SJSA1 (cell line): ENCODE measurements around the gene SMARCAD1. TPM values are rescaled to one million over a fixed set of nuclear protein-coding genes. Genes with fewer than 3 reads are reported as not detected.

Experiments used
- DNase-seq, 2 experiments: peaks; one replicate each; pipeline ENCODE4 v3.0.0-alpha.2; 2015 to 2020; ENCODE audit warnings: low spot score in 2 of 2, low read depth in 1 of 2
- H3K27ac ChIP-seq: fragments of 250-450 bp; sonication (Bioruptor Pico); 2 replicates; pipeline ENCODE4 v1.5.1; 2020; ENCODE audit warnings: mild to moderate bottlenecking, moderate library complexity
- H3K27me3 ChIP-seq: fragments of 250-450 bp; sonication (Bioruptor Pico); replicated peaks from 2 replicates; pipeline ENCODE4 v1.5.1; 2020; ENCODE audit warnings: mild to moderate bottlenecking, moderate library complexity
- H3K36me3 ChIP-seq: fragments of 250-450 bp; sonication (Bioruptor Pico); 2 replicates; pipeline ENCODE4 v1.5.1; 2020; ENCODE audit warnings: mild to moderate bottlenecking
- H3K4me1 ChIP-seq: fragments of 250-450 bp; sonication (Bioruptor Pico); replicated peaks from 2 replicates; pipeline ENCODE4 v1.6.1; 2021; ENCODE audit warnings: mild to moderate bottlenecking
- H3K4me3 ChIP-seq: fragments of 250-450 bp; sonication (Bioruptor Pico); 2 replicates; pipeline ENCODE4 v1.5.1; 2020; ENCODE audit warnings: mild to moderate bottlenecking
- H3K9me3 ChIP-seq: fragments of 250-450 bp; sonication (Bioruptor Pico); replicated peaks from 2 replicates; pipeline ENCODE4 v1.5.1; 2020; ENCODE audit warnings: mild to moderate bottlenecking
- total RNA-seq: library from RNA; depleted of rRNA; stranded (reverse); fragments of >200 nt; shearing (Covaris generic); gene quantifications from 2 replicates; pipeline ENCODE4 v1.2.3, GENCODE V29; 2014

The SMARCAD1 gene
- total RNA-seq, 1 experiment from 2014 or later: 34.8 TPM

GRCh38 chr4:94208918-94209317 is 1.3 kb downstream of the SMARCAD1 start:
- Histone ChIP-seq H3K4me1 (peaks cover 8% of the 10 kb centered on the region), H3K36me3 (peaks cover 52% of the 10 kb centered on the region), H3K27me3 (no peaks in the 10 kb centered on the region), H3K27ac (no peak overlapping the region), H3K4me3 (peak overlapping the region; percentile 72), H3K9me3 (no peaks in the 10 kb centered on the region)
- DNase-seq: no peak

GRCh38 chr4:94211861-94212260 is 4.2 kb downstream of the SMARCAD1 start:
- Histone ChIP-seq H3K27me3 (no peaks in the 10 kb centered on the region), H3K27ac (no peak overlapping the region), H3K4me1 (peaks cover 8% of the 10 kb centered on the region), H3K9me3 (no peaks in the 10 kb centered on the region), H3K36me3 (peaks cover 69% of the 10 kb centered on the region), H3K4me3 (no peak overlapping the region)
- no peak for DNase-seq

- Histone ChIP-seq H3K9me3 (no peaks in the 10 kb centered on the region), H3K27me3 (no peaks in the 10 kb centered on the region), H3K36me3 (peaks cover 70% of the 10 kb centered on the region), H3K4me3 (no peak overlapping the region), H3K27ac (no peak overlapping the region), H3K4me1 (no peaks in the 10 kb centered on the region)
- no peak for DNase-seq
Observed at GRCh38 chr4:94214703-94215319, 7.1 kb downstream of the SMARCAD1 start.

GRCh38 chr4:94216394-94216793 is 8.7 kb downstream of the SMARCAD1 start:
- Histone ChIP-seq H3K4me3 (no peak overlapping the region), H3K36me3 (peaks cover 75% of the 10 kb centered on the region), H3K27ac (no peak overlapping the region), H3K4me1 (no peaks in the 10 kb centered on the region), H3K27me3 (no peaks in the 10 kb centered on the region), H3K9me3 (no peaks in the 10 kb centered on the region)
- DNase-seq: no peak

GRCh38 chr4:94219402-94219801 is 11.7 kb downstream of the SMARCAD1 start:
- Histone ChIP-seq H3K27ac (no peak overlapping the region), H3K36me3 (peaks cover 55% of the 10 kb centered on the region), H3K27me3 (no peaks in the 10 kb centered on the region), H3K9me3 (no peaks in the 10 kb centered on the region), H3K4me3 (no peak overlapping the region), H3K4me1 (no peaks in the 10 kb centered on the region)
- DNase-seq: no peak

GRCh38 chr4:94221916-94222315 is 14.3 kb downstream of the SMARCAD1 start:
- no peak for DNase-seq
- Histone ChIP-seq H3K36me3 (peaks cover 40% of the 10 kb centered on the region), H3K27ac (no peak overlapping the region), H3K27me3 (no peaks in the 10 kb centered on the region), H3K9me3 (no peaks in the 10 kb centered on the region), H3K4me3 (no peak overlapping the region), H3K4me1 (no peaks in the 10 kb centered on the region)

- H3K36me3 ChIP-seq: peaks cover 33% of the 10 kb centered on the region
- H3K4me1 ChIP-seq: no peaks in the 10 kb centered on the region
- no peak for DNase-seq
- no peaks in the 10 kb centered on the region for H3K27me3 ChIP-seq
- no peak overlapping the region for H3K4me3 ChIP-seq
- no peaks in the 10 kb centered on the region for H3K9me3 ChIP-seq
- H3K27ac ChIP-seq: no peak overlapping the region
Observed at GRCh38 chr4:94225449-94225848, 17.8 kb downstream of the SMARCAD1 start.

GRCh38 chr4:94226763-94227162 is 19.1 kb downstream of the SMARCAD1 start:
- Histone ChIP-seq H3K4me3 (no peak overlapping the region), H3K9me3 (no peaks in the 10 kb centered on the region)

GRCh38 chr4:94228493-94229216 is 21.0 kb downstream of the SMARCAD1 start:
- Histone ChIP-seq H3K4me3 (no peak overlapping the region), H3K27me3 (no peaks in the 10 kb centered on the region), H3K27ac (no peak overlapping the region), H3K36me3 (peaks cover 27% of the 10 kb centered on the region), H3K4me1 (peaks cover 8% of the 10 kb centered on the region), H3K9me3 (no peaks in the 10 kb centered on the region)
- no peak for DNase-seq

More at GRCh38 chr4:94226763-94227162, 19.1 kb downstream of the SMARCAD1 start:
- Histone ChIP-seq H3K36me3 (peaks cover 21% of the 10 kb centered on the region), H3K4me1 (no peaks in the 10 kb centered on the region), H3K27me3 (no peaks in the 10 kb centered on the region), H3K27ac (no peak overlapping the region)
- no peak for DNase-seq

- Histone ChIP-seq H3K9me3 (no peaks in the 10 kb centered on the region), H3K4me3 (no peak overlapping the region), H3K27ac (no peak overlapping the region), H3K4me1 (peaks cover 16% of the 10 kb centered on the region), H3K27me3 (no peaks in the 10 kb centered on the region), H3K36me3 (peaks cover 39% of the 10 kb centered on the region)
- no peak for DNase-seq
Observed at GRCh38 chr4:94232519-94232918, 24.9 kb downstream of the SMARCAD1 start.

- Histone ChIP-seq H3K27me3 (no peaks in the 10 kb centered on the region), H3K4me1 (peaks cover 16% of the 10 kb centered on the region), H3K9me3 (no peaks in the 10 kb centered on the region), H3K36me3 (peaks cover 49% of the 10 kb centered on the region), H3K27ac (no peak overlapping the region), H3K4me3 (no peak overlapping the region)
- DNase-seq: no peak
Observed at GRCh38 chr4:94235825-94236224, 28.2 kb downstream of the SMARCAD1 start.

- Histone ChIP-seq H3K9me3 (no peaks in the 10 kb centered on the region), H3K4me1 (peaks cover 16% of the 10 kb centered on the region), H3K4me3 (no peak overlapping the region), H3K27ac (no peak overlapping the region), H3K27me3 (no peaks in the 10 kb centered on the region), H3K36me3 (peaks cover 58% of the 10 kb centered on the region)
- no peak for DNase-seq
Observed at GRCh38 chr4:94237271-94237670, 29.6 kb downstream of the SMARCAD1 start.

GRCh38 chr4:94238160-94238559 is 30.5 kb downstream of the SMARCAD1 start:
- Histone ChIP-seq H3K9me3 (no peaks in the 10 kb centered on the region), H3K27ac (no peak overlapping the region), H3K4me1 (peaks cover 13% of the 10 kb centered on the region), H3K27me3 (no peaks in the 10 kb centered on the region), H3K4me3 (no peak overlapping the region), H3K36me3 (peaks cover 58% of the 10 kb centered on the region)
- DNase-seq: no peak

GRCh38 chr4:94240384-94240783 is 32.7 kb downstream of the SMARCAD1 start:
- Histone ChIP-seq H3K36me3 (peaks cover 58% of the 10 kb centered on the region), H3K4me3 (no peak overlapping the region), H3K4me1 (no peaks in the 10 kb centered on the region), H3K9me3 (no peaks in the 10 kb centered on the region), H3K27ac (no peak overlapping the region), H3K27me3 (no peaks in the 10 kb centered on the region)
- no peak for DNase-seq
